Ovary (tissue), 3 donors: ENCODE measurements around the gene KLK1.

Experiments used
- CTCF ChIP-seq, 3 donors: fragments of 450-650 bp in 2 of 3; fragments of 200-600 bp in 1 of 3; IDR thresholded peaks; one replicate each; pipeline versions ENCODE4 v1.5.1 to v1.8.0; 2016 to 2022; ENCODE audit warnings: antibody characterized with exemption in 3 of 3, mild to moderate bottlenecking in 1 of 3
- EP300 ChIP-seq: sonication (generic); formaldehyde crosslinking; IDR thresholded peaks from one replicate; pipeline ENCODE4 v1.6.1; 2017; ENCODE audit warnings: antibody characterized with exemption
- donor health status: DM: no; HTN: no; CAD: no.

GRCh38 chr19:50832666-50833065, 9.1 kb upstream of the KLK1 start:
- TF ChIP-seq CTCF (IDR thresholded peaks at IDR 0.05) (no peak), EP300 (no peak)
